ENCODE results near the gene ABCB11. TPM values are rescaled to one million over a fixed set of nuclear protein-coding genes. Genes with fewer than 3 reads are reported as not detected.

Gene ABCB11
- total and polyA plus RNA-seq, 2 donors (not counting 1 experiment from before 2014, with no cell fraction given): not detected

DNA sequence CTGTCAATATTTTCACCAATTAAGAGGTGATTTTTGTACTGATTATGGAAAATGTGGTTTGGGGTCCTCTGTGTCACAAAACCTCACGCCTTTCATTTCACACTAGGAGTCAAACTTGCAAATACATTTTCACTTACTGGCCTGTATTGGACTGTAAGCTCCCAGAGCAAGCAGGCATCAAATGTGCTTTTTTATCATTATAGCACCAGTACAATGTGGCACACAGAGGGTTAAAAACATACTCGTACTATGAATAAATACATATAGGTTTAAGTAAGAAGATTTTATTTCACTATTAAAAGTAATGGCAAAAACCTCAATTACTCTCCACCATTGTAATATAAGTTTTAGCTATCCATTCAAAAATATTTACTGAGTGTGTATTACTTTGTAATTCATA, 56.7 kb downstream of the ABCB11 start:
- Mint-ChIP-seq H3K4me1 (no peaks in the 10 kb centered on the region), H3K9me3 (ENCODE audit: insufficient read depth) (no peaks in the 10 kb centered on the region), H3K27me3 (no peaks in the 10 kb centered on the region), H3K4me3 (no peak overlapping the region), H3K27ac (no peak overlapping the region)
- TF ChIP-seq CTCF (IDR thresholded peaks at IDR 0.05) (no peak), EZH2 (IDR thresholded peaks at IDR 0.05; ENCODE audit: borderline replicate concordance, insufficient read depth, low read depth, low read length, poor library complexity, severe bottlenecking) (no peak)
- no peak for DNase-seq
- ChIA-PET CTCF (interaction anchor here (0.9 to 1.2 kb wide), 2 partner anchors 15 to 158 kb away, joined by 3 read pairs; no protein-coding TSS in a partner anchor), POLR2A (no interaction called here)
- H4K20me1 ChIP-seq (ENCODE audit: control insufficient read depth, insufficient read depth, low read length, poor library complexity, severe bottlenecking): no peaks in the 10 kb centered on the region
- intact Hi-C loops (cut with micrococcal nuclease): no loop called here
- no peak overlapping the region for H3K4me3 ChIP-seq (ENCODE audit: control extremely low read depth in 1 of 5, extremely low read depth in 1 of 5, insufficient read depth in 1 of 5, low read depth in 2 of 5, low read length in 4 of 5)
- no peak overlapping the region for H2AFZ ChIP-seq (ENCODE audit: insufficient read depth, low read depth, low read length, poor library complexity, severe bottlenecking)
- 100% methylated on average over 1 of the region's 2 CpGs for whole genome bisulfite sequencing (ENCODE audit: insufficient coverage)
- H3K79me2 ChIP-seq (ENCODE audit: control insufficient read depth, insufficient read depth, low read length): no peaks in the 10 kb centered on the region
- no peaks in the 10 kb centered on the region for H3K27me3 ChIP-seq (replicated peaks in 1 of 4; ENCODE audit: control extremely low read depth in 1 of 4, control insufficient read depth in 3 of 4, insufficient read depth in 4 of 4, low read length in 3 of 4)
- H3K4me2 ChIP-seq (replicated peaks; ENCODE audit: low read depth, low read length, poor library complexity, severe bottlenecking): no peak overlapping the region
- H3K9ac ChIP-seq (ENCODE audit: low read length): no peak overlapping the region
- no peak overlapping the region for H3K27ac ChIP-seq (ENCODE audit: low read length in 2 of 2)
- no peaks in the 10 kb centered on the region for H3K9me3 ChIP-seq (ENCODE audit: control extremely low read depth in 1 of 3, control insufficient read depth in 2 of 3, insufficient read depth in 1 of 3, low read length in 2 of 3)
- H3K36me3 ChIP-seq (replicated peaks in 1 of 2; ENCODE audit: control extremely low read depth in 1 of 2, control insufficient read depth in 1 of 2, extremely low read depth in 1 of 2, insufficient read depth in 2 of 2, low read length in 1 of 2): no peaks in the 10 kb centered on the region
- ATAC-seq (ENCODE audit: low read depth): no peak
- no peaks in the 10 kb centered on the region for H3K4me1 ChIP-seq (ENCODE audit: control insufficient read depth in 2 of 2, insufficient read depth in 2 of 2, low read length in 2 of 2)

- ATAC-seq (ENCODE audit: low read depth): no peak
- intact Hi-C loops (cut with micrococcal nuclease): no loop called here
- CTCF ChIA-PET: interaction anchor here (1.1 to 2.0 kb wide), 3 partner anchors 9 to 171 kb away, joined by 3 to 8 read pairs (median 3); no protein-coding TSS in a partner anchor
These were observed 59.9 kb downstream of the ABCB11 start for GRCh38 chr2:168971261-168971660.

More at GRCh38 chr2:168971261-168971660, 59.9 kb downstream of the ABCB11 start:
- Histone ChIP-seq H2AFZ (ENCODE audit: insufficient read depth, low read depth, low read length, poor library complexity, severe bottlenecking) (no peak overlapping the region), H3K4me1 (ENCODE audit: control insufficient read depth in 2 of 2, insufficient read depth in 2 of 2, low read length in 2 of 2) (no peaks in the 10 kb centered on the region), H3K4me2 (replicated peaks; ENCODE audit: low read depth, low read length, poor library complexity, severe bottlenecking) (no peak overlapping the region), H3K79me2 (ENCODE audit: control insufficient read depth, insufficient read depth, low read length) (no peaks in the 10 kb centered on the region), H3K27me3 (replicated peaks in 1 of 4; ENCODE audit: control extremely low read depth in 1 of 4, control insufficient read depth in 3 of 4, insufficient read depth in 4 of 4, low read length in 3 of 4) (no peaks in the 10 kb centered on the region), H3K36me3 (replicated peaks in 1 of 2; ENCODE audit: control extremely low read depth in 1 of 2, control insufficient read depth in 1 of 2, extremely low read depth in 1 of 2, insufficient read depth in 2 of 2, low read length in 1 of 2) (no peaks in the 10 kb centered on the region), H3K27ac (ENCODE audit: low read length in 2 of 2) (no peak overlapping the region), H3K9ac (ENCODE audit: low read length) (no peak overlapping the region), H3K4me3 (ENCODE audit: control extremely low read depth in 1 of 5, extremely low read depth in 1 of 5, insufficient read depth in 1 of 5, low read depth in 2 of 5, low read length in 4 of 5) (no peak overlapping the region), H4K20me1 (ENCODE audit: control insufficient read depth, insufficient read depth, low read length, poor library complexity, severe bottlenecking) (no peaks in the 10 kb centered on the region), H3K9me3 (ENCODE audit: control extremely low read depth in 1 of 3, control insufficient read depth in 2 of 3, insufficient read depth in 1 of 3, low read length in 2 of 3) (no peaks in the 10 kb centered on the region)
- Mint-ChIP-seq H3K27me3 (no peaks in the 10 kb centered on the region), H3K4me3 (no peak overlapping the region), H3K4me1 (no peaks in the 10 kb centered on the region), H3K9me3 (ENCODE audit: insufficient read depth) (no peaks in the 10 kb centered on the region), H3K27ac (no peak overlapping the region)
- POLR2A ChIA-PET: no interaction called here
- no peak for DNase-seq
- no CpG with 5 or more reads among the region's 3 CpGs for WGBS (ENCODE audit: insufficient coverage)
- TF ChIP-seq EZH2 (IDR thresholded peaks at IDR 0.05; ENCODE audit: borderline replicate concordance, insufficient read depth, low read depth, low read length, poor library complexity, severe bottlenecking) (no peak), CTCF (IDR thresholded peaks at IDR 0.05) (no peak)
